ENCODE data around the gene DPEP3.
"Not testable (repeated sequence)": the region's sequence is repeated elsewhere in the genome, so short reads cannot be mapped to it uniquely, and the experiment has no call there.

Gene DPEP3

GRCh38 chr16:68015681-68016080 lies 35.4 kb upstream of the DPEP3 start, which contains the start of gene DPEP2NB:
Gene DPEP2NB, minus strand, starts transcription at chr16:68015911. Its CDS starts 141 bp downstream, at chr16:68015770.
- TF ChIP-seq CTCF (IDR thresholded peaks at IDR 0.05; ENCODE audit: insufficient read depth, low read length, poor library complexity, severe bottlenecking), result no peak
- TF ChIP-seq EZH2phosphoT487 (conservative IDR thresholded peaks at IDR 0.05; ENCODE audit: low read length), result no peak
- H3K4me2 ChIP-seq (ENCODE audit: low read depth, low read length, poor library complexity, severe bottlenecking), result no peak within 1 kb of the TSS
- H4K20me1 ChIP-seq (ENCODE audit: low read depth, low read length), result no peaks in the 10 kb centered on the region
- H3F3A ChIP-seq (ENCODE audit: insufficient read depth), result no peaks in the 10 kb centered on the region
- no peak within 1 kb of the TSS for H3K27ac ChIP-seq (ENCODE audit: low read depth, low read length)
- H3K4me3 ChIP-seq (ENCODE audit: insufficient read depth, low read length, poor library complexity, severe bottlenecking), result no peak within 1 kb of the TSS
- no peak within 1 kb of the TSS for H2AFZ ChIP-seq (ENCODE audit: low read depth, low read length, severe bottlenecking)
- H3K79me2 ChIP-seq (ENCODE audit: insufficient read depth, low read length), result no peaks in the 10 kb centered on the region
- H3K36me3 ChIP-seq (ENCODE audit: low read length), result no peaks in the 10 kb centered on the region
- H3K9ac ChIP-seq (ENCODE audit: low read length), result no peak within 1 kb of the TSS
- H3K9me3 ChIP-seq (ENCODE audit: insufficient read depth, low read length), result no peaks in the 10 kb centered on the region
- H3K27me3 ChIP-seq (ENCODE audit: low read length), result no peaks in the 10 kb centered on the region
- no peaks in the 10 kb centered on the region for H3K9me2 ChIP-seq (replicated peaks; ENCODE audit: insufficient read depth, low read length)

- Histone ChIP-seq H3K9ac (ENCODE audit: low read length) (no peak overlapping the region), H4K20me1 (ENCODE audit: low read depth, low read length) (no peaks in the 10 kb centered on the region), H2AFZ (ENCODE audit: low read depth, low read length, severe bottlenecking) (no peak overlapping the region), H3K36me3 (ENCODE audit: low read length) (no peaks in the 10 kb centered on the region), H3K4me3 (ENCODE audit: insufficient read depth, low read length, poor library complexity, severe bottlenecking) (no peak overlapping the region), H3K79me2 (ENCODE audit: insufficient read depth, low read length) (no peaks in the 10 kb centered on the region), H3F3A (ENCODE audit: insufficient read depth) (no peaks in the 10 kb centered on the region), H3K27ac (ENCODE audit: low read depth, low read length) (no peak overlapping the region), H3K9me3 (ENCODE audit: insufficient read depth, low read length) (no peaks in the 10 kb centered on the region), H3K4me2 (ENCODE audit: low read depth, low read length, poor library complexity, severe bottlenecking) (no peak overlapping the region), H3K9me2 (replicated peaks; ENCODE audit: insufficient read depth, low read length) (no peaks in the 10 kb centered on the region), H3K27me3 (ENCODE audit: low read length) (no peaks in the 10 kb centered on the region)
- TF ChIP-seq EZH2phosphoT487 (conservative IDR thresholded peaks at IDR 0.05; ENCODE audit: low read length) (no peak), CTCF (IDR thresholded peaks at IDR 0.05; ENCODE audit: insufficient read depth, low read length, poor library complexity, severe bottlenecking) (no peak)
Observed at GRCh38 chr16:68013440-68013839, 33.1 kb upstream of the DPEP3 start.

- not testable (repeated sequence) for H2AFZ ChIP-seq (ENCODE audit: low read depth, low read length, severe bottlenecking); H3K4me2 ChIP-seq (ENCODE audit: low read depth, low read length, poor library complexity, severe bottlenecking); H3K79me2 ChIP-seq (ENCODE audit: insufficient read depth, low read length); H3K9me3 ChIP-seq (ENCODE audit: insufficient read depth, low read length); H4K20me1 ChIP-seq (ENCODE audit: low read depth, low read length); H3K4me3 ChIP-seq (ENCODE audit: insufficient read depth, low read length, poor library complexity, severe bottlenecking); H3K27ac ChIP-seq (ENCODE audit: low read depth, low read length); H3F3A ChIP-seq (ENCODE audit: insufficient read depth); H3K9ac ChIP-seq (ENCODE audit: low read length); H3K36me3 ChIP-seq (ENCODE audit: low read length); H3K27me3 ChIP-seq (ENCODE audit: low read length); H3K9me2 ChIP-seq (replicated peaks; ENCODE audit: insufficient read depth, low read length)
Observed at GRCh38 chr16:68009872-68010271, 29.6 kb upstream of the DPEP3 start.

- Histone ChIP-seq H3F3A (ENCODE audit: insufficient read depth) (no peaks in the 10 kb centered on the region), H3K9ac (ENCODE audit: low read length) (no peak overlapping the region), H3K4me2 (ENCODE audit: low read depth, low read length, poor library complexity, severe bottlenecking) (no peak overlapping the region), H3K9me2 (replicated peaks; ENCODE audit: insufficient read depth, low read length) (no peaks in the 10 kb centered on the region), H4K20me1 (ENCODE audit: low read depth, low read length) (no peaks in the 10 kb centered on the region), H3K4me3 (ENCODE audit: insufficient read depth, low read length, poor library complexity, severe bottlenecking) (no peak overlapping the region), H3K9me3 (ENCODE audit: insufficient read depth, low read length) (no peaks in the 10 kb centered on the region), H3K36me3 (ENCODE audit: low read length) (no peaks in the 10 kb centered on the region), H3K27ac (ENCODE audit: low read depth, low read length) (no peak overlapping the region), H3K79me2 (ENCODE audit: insufficient read depth, low read length) (no peaks in the 10 kb centered on the region), H2AFZ (ENCODE audit: low read depth, low read length, severe bottlenecking) (no peak overlapping the region), H3K27me3 (ENCODE audit: low read length) (no peaks in the 10 kb centered on the region)
- TF ChIP-seq CTCF (IDR thresholded peaks at IDR 0.05; ENCODE audit: insufficient read depth, low read length, poor library complexity, severe bottlenecking) (no peak), EZH2phosphoT487 (conservative IDR thresholded peaks at IDR 0.05; ENCODE audit: low read length) (no peak)
Observed at GRCh38 chr16:68009157-68009735, 28.9 kb upstream of the DPEP3 start.
